OCI-M2 (cell line): ENCODE data around the gene OR7G1.
"Not testable (repeated sequence)": the region's sequence is repeated elsewhere in the genome, so short reads cannot be mapped to it uniquely, and the experiment has no call there.

Experiments
- DNase-seq: peaks from one replicate; lab custom pipeline; 2025; ENCODE audit not compliant: unreplicated experiment; lab: John Stamatoyannopoulos, UW

The OR7G1 gene

DNA sequence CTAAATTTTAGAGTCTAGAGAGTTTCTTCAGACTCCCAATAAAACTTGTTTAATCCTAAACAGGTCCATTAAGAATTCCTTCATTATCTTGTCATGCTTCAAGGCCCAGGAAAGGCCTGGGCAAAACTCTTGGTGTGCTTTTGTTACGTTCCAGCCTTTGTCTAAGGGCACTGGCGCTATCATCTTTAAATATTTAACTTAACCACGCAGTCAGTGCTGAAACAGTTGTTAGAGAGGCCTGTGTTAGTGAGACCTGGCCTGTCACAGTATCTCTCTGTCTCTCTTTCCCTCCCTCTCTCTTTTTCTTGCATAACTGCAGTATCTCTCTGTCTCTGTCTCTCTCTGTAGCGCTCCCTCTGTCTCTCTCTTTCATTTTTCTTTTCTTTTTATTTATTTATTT lies 36.9 kb downstream of the OR7G1 start:
- no peak for DNase-seq

- DNase-seq, result no peak
Measured at GRCh38 chr19:9076901-9077300, 38.7 kb downstream of the OR7G1 start.

- DNase-seq, result no peak
Measured at GRCh38 chr19:9075064-9075949, 40.3 kb downstream of the OR7G1 start.

DNA sequence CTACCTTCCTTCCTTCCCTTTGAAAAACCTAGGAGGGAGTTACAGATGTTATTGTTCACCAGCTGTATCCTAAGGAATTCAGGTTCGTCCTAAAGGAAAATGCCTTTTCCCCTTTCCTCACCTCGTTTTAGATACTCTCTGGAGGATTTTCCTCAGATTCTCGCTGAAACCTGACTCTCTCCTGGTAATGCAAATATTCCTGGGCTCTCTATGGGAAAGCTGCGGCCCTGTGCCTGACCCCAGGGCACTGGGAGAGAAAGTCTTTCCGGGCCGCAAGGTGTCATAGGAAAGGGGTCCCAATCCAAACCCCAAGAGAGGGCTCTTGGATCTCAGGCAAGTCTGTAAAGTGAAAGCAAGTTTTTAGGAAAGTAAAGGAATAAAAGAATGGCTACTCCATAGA lies 41.8 kb downstream of the OR7G1 start:
- no peak for DNase-seq

GRCh38 chr19:9071720-9072119 lies 43.8 kb downstream of the OR7G1 start:
- not testable (repeated sequence) for DNase-seq

DNA sequence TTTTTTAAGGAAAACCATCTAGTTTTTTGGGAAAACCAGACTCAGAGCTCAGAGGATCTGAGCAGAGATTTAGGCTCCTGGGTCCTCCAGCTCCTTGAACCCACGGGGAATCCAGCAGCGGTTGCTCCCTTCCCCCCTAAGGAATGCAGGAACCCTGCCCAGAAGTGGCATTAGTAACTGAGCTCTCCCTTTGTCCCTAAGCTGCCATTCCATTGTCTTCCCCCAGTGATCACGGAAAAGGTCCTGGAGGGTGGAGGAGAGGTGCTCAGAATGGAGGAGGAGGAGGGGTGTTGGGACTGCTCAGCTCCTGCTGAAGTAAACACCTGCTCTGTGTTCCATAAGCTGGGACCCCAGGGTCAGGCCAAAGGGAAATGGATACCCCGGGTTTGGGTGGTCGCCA lies 45.5 kb downstream of the OR7G1 start:
- DNase-seq, result no peak

DNA sequence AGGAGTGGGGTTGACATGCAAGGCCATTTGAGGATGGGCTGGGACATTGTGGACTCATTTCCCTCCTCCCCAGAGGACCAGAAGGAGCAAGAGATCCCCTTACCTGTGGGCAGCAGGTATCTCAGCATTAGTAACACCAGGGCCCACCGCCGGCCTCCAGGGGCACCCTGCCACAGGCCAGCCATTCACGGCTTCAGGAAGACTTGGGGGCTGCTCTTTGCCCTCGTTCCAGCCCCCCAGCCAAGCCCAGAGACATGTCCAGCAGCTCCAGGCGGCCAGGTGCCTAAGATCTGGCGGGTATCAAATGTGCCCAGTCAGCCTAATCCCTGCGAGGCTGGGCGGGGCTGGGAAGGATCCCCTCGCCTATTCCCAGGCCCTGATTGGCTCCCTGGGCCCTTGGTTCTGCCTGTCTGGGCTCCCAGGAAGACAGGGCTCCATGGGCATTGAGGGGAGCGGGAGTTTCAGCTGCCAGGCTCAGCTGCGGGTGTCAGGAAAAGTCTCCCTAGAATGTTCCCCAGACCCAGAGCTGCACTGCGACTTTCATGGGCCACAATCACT lies 50.0 kb downstream of the OR7G1 start:
- DNase-seq, result no peak
